Activated gamma-delta T cell treated with Interleukin-2 at 50 U/mL for 16 hours (primary cell): ENCODE results near the gene MAGI2.

Experiments used
- DNase-seq: peaks from one replicate; pipeline ENCODE4 v3.0.0-alpha.2; 2020

MAGI2 gene

DNA sequence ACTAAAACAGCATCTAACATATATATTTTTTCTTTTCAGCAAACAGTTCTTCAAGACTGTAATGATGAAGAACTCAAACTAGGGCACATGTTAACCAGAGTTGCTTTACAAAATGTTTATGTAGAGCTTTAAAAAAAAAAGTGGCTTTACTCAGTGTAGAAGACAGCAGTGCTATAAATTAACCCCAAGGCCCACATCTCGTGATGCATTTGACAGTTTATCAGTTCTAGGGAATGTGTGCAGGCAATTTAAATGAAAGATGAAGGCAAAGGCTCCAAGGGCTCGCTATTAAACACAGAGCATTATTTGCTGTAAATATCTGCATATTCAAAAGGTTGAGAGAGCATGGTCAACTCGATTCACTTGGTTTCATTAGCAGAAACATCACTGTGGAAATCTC, 558.1 kb downstream of the MAGI2 start:
- no peak for DNase-seq

DNA sequence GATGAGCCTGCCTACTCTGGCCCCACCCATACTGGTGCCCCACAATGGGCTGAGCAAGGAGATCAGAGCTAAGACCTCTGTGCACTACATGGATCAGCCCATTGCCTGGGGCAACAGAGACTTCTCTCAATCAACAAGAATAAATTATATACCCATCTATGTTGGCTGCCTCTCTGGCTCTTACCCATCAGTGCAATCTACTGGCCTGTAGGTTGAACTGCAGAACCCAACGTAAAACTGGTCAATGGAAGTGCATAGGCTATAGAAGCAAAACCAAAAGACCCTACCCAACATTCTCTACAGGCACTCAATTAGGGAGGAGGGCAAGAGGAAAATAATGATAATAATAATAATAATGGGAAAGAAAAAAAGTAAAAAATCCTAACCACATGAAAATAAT, 574.3 kb downstream of the MAGI2 start:
- no peak for DNase-seq

DNA sequence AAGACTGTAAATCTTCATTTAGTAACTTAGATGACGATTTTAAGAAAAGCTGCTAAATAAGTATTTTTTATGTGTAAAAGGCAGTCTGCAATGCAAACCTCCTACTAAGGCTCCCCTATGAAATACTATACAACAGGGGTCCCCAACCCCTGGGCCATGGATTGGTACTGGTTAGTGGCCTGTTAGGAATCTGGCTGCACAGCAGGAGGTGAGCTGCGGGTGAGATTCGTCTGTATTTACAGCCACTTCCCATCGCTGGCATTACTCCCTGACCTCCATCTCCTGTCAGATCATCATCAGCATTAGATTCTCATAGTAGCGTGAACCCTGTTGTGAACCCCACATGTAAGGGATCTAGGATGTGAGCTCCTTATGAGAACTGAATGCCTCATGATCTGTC, 580.4 kb downstream of the MAGI2 start:
- no peak for DNase-seq

DNA sequence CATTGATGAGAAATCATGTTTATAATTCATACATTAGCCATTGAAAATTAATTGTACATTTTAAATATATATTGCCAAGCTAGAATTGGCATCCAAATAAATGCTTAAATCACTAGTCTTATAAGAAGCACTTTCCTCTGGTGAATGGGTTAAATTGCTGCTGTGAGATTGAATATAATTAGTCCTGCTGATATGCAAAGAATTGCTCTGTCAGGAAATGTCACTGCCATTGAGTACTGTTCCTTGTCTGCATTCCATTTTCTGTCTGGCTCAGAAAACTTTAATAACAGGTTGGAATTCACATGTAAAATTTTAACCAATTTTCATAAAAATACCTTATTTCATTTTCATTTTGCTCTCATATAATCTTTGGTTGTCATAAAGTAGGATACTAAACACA, 589.1 kb downstream of the MAGI2 start:
- no peak for DNase-seq

GRCh38 chr7:78863281-78863680, 590.2 kb downstream of the MAGI2 start:
- no peak for DNase-seq

GRCh38 chr7:78862411-78862900, 591.0 kb downstream of the MAGI2 start:
- DNase-seq: no peak

- no peak for DNase-seq
These were observed 600.5 kb downstream of the MAGI2 start for GRCh38 chr7:78852951-78853350.

DNA sequence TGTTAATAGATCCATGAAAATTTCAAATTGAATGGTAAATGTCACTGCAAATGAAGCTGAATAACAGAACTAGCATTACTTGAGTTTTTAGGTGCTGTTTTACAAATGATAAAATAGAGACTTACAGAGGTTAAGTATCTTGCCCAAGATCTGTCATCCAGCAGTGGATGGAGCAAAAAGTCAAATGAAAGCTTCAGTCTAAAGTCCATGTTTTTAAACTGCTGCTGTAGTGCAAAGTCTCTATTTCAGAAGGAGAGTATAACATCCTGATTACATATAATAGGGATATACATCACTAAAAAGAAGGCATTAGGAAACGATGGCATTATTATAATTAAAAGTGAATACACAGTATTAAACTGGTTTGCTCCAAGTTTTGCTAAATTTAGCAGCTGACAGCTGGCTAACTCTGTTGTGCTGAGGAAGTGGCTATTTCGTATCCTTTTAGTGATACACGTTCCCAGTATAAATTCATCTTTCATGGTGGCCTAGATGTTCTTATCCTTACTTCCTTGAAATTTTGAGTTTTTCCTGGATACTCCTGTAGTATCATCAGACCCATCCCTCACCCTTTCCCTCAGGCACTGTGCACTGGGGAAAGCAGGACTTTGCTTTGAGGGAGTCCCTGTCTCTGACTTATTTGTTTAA, 603.2 kb downstream of the MAGI2 start:
- DNase-seq: no peak

DNA sequence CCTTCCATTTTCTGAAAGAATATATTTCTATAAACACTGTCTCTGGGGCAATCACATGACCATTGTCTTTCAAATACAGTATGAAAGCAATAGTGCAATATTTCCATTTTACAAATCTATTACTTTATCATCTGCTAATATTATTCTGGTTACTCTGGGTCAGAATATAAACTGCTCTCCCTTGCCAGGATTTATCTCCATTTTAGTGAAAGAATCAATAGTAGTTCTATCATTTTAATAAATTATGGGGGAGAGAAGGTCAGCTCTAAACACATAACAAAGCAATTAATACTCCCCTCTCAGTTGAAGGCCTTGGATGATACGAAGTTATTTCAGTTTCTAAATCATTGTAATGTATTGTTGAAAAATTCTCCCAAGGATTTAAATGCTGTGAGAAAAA, 608.3 kb downstream of the MAGI2 start:
- no peak for DNase-seq

GRCh38 chr7:78842068-78842467, 611.4 kb downstream of the MAGI2 start:
- no peak for DNase-seq

DNA sequence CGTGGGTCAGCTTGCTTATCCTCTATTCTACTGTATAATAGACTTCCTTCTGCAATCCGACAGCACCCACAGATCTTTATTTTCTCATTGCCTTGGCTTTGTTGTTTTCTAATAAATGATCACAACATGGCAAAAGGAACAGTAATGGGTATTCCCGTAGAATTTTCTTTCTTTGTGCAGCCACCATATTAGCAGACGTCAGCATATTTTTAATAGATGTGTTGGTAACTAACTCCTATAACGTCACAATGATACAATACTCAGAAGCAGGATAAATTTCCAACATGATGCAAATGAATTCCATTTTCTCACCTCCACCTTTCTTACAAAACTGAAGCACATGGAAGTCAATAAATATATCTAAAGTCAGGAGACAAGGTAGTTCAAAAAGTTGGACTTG, 617.6 kb downstream of the MAGI2 start:
- DNase-seq: no peak

- DNase-seq: no peak
These were observed 625.1 kb downstream of the MAGI2 start for GRCh38 chr7:78828317-78828716.

DNA sequence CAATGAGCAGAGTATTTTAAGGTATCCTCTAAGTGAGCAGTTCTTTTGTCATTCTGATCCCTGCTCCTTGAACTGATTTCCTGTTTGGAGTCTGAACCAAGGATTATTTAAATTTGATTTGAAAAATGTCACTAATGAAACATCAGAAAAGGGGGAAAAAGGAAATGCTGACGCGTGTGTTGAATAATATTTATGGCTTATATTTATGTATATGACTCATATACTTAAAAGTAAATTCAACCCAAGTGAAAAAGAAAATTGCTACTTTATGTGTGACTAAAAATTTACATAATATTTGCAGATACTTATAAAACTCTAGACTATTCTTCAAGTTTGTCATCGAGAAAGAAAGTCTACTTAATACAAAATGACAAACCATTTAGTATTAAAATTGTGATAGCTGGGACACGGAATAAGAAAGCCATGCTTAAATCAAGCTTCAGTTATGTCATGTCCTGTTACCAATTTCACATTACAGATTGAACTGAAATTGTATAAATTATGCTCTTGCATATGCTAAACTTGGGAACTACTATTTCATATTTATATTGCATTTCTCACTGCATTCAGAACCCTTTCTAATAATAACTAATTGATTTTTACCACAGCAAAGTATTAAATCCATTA, 649.9 kb downstream of the MAGI2 start:
- DNase-seq: no peak

- no peak for DNase-seq
These were observed 659.4 kb downstream of the MAGI2 start for GRCh38 chr7:78794101-78794500.

DNA sequence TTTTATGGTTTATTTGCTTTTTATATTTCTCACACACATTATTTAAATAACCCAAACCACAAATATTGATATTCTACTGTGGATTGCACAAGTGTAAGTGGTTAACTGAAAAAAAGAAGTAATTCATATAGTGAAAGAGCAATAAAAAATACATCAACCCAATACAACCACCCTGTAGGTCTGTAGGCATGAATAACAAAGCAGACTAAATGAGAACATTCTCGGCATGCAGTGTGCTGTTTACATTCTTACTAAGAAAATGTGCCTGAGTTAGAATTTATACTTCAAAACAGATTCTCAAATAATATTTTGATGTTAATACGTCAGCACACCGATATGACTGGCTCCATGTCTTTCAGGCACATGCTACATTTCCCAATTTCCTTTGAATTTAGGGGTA, 660.8 kb downstream of the MAGI2 start:
- DNase-seq: no peak

DNA sequence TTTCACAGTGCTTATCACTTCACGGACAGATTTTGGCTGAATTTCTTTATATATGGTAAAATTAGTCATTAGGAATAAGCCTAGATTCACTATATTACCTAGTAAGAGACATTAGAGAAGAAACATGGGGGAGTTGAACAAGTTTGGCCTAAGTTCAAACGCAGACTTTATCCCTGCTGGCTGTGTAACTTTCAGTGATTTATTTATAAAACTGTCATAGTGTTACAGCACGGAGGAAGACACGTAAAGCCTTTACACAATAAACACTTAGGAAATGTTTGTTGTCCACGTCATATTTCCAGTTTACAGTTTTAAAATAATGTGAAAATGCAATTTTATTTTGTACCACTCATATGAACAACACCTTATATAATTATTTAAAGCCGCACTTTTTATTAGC, 661.5 kb downstream of the MAGI2 start:
- DNase-seq: no peak

- DNase-seq: no peak
These were observed 665.0 kb downstream of the MAGI2 start for GRCh38 chr7:78788464-78788863.

GRCh38 chr7:78787854-78788253, 665.6 kb downstream of the MAGI2 start:
- DNase-seq: no peak

GRCh38 chr7:78786055-78786454, 667.4 kb downstream of the MAGI2 start:
- DNase-seq: no peak

- DNase-seq: no peak
These were observed 670.1 kb downstream of the MAGI2 start for GRCh38 chr7:78783179-78783962.

GRCh38 chr7:78780560-78780959, 672.9 kb downstream of the MAGI2 start:
- no peak for DNase-seq

DNA sequence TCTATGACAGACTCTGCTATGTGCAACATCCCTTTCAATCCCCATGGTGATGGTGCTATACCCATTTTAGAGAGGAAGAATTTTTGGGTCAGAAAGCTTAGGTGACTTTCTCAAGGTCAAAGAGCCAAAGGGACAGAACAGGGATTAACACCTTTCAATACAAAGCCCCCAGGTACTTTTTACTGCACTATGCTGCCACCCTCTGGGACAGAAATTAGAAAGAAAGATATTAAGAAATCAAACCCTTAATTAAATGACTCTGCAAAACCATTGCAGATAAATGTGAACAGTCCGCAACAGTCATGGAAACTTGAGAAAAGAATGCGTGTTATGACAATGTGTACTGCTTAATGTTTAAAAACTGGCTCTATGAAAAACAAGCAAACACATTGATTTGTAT, 673.7 kb downstream of the MAGI2 start:
- DNase-seq: no peak

DNA sequence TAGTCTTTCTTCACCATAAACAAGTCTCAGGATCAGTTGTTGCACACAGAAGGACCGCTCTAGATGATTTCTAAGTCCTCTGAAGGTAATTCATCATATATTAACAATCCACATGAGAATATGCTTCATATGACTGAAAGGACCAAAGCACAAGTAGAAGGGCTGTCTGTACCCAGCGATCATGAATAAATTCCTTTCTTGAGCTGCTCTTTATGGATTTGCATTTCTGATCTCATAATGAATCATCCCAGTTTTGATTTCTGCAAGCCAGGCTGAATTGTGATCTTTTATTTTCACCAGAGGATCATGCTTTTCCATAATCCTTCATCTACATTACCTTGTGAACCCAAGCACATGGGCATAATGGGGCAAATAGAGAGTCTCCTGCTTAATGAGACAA, 675.6 kb downstream of the MAGI2 start:
- DNase-seq: no peak
